Mesothelial cell of epicardium (in vitro differentiated cells): ENCODE data around the gene LRRC56. TPM values are rescaled to one million over a fixed set of nuclear protein-coding genes. Genes with fewer than 3 reads are reported as not detected.

Source experiments
- DNase-seq, 2 experiments: peaks; one replicate each; pipeline ENCODE4 v3.0.0; 2021; ENCODE audit warnings: low spot score in 2 of 2; ENCODE audit not compliant: unreplicated experiment in 2 of 2
- H3K27ac Mint-ChIP-seq: 2 replicates; pipeline ENCODE4 v1.8.0; 2021; ENCODE audit warnings: mixed read lengths
- H3K27me3 Mint-ChIP-seq: 2 replicates; pipeline ENCODE4 v1.8.0; 2021; ENCODE audit warnings: low read depth, mixed read lengths
- H3K36me3 Mint-ChIP-seq: 2 replicates; pipeline ENCODE4 v1.8.0; 2021; ENCODE audit warnings: mixed read lengths
- H3K4me1 Mint-ChIP-seq: 2 replicates; pipeline ENCODE4 v1.8.0; 2021; ENCODE audit warnings: mixed read lengths
- H3K4me3 Mint-ChIP-seq: 2 replicates; pipeline ENCODE4 v1.8.0; 2021; ENCODE audit warnings: mild to moderate bottlenecking, moderate library complexity, mixed read lengths
- H3K9me3 Mint-ChIP-seq: 2 replicates; pipeline ENCODE4 v1.8.0; 2021; ENCODE audit warnings: mixed read lengths
- CTCF ChIP-seq: fragments of 200-600 bp; sonication (generic); IDR thresholded peaks from one replicate; pipeline ENCODE4 v1.5.0; 2021; ENCODE audit warnings: antibody characterized with exemption; ENCODE audit not compliant: unreplicated experiment
- total RNA-seq: library from RNA; stranded (reverse); gene quantifications from 3 replicates; pipeline ENCODE4 v1.2.1, GENCODE V29; 2021

LRRC56 gene
- total RNA-seq, 1 donor from 2014 or later, result 3.0 TPM

- DNase-seq, result no peak
- TF ChIP-seq CTCF, result no peak
- peaks cover 22% of the 10 kb centered on the region for H3K4me1 Mint-ChIP-seq
- H3K27me3 Mint-ChIP-seq, result no peaks in the 10 kb centered on the region
- H3K27ac Mint-ChIP-seq, result no peak overlapping the region
- H3K36me3 Mint-ChIP-seq, result peaks cover 6% of the 10 kb centered on the region
- no peaks in the 10 kb centered on the region for H3K9me3 Mint-ChIP-seq
- no peak overlapping the region for H3K4me3 Mint-ChIP-seq
Observed at GRCh38 chr11:503179-503981, 33.9 kb upstream of the LRRC56 start.

- peak overlapping the region; percentile 44 for H3K4me3 Mint-ChIP-seq
- DNase-seq, result no peak
- peaks cover 22% of the 10 kb centered on the region for H3K4me1 Mint-ChIP-seq
- no peak for TF ChIP-seq CTCF
- no peaks in the 10 kb centered on the region for H3K9me3 Mint-ChIP-seq
- H3K27me3 Mint-ChIP-seq, result no peaks in the 10 kb centered on the region
- peak overlapping the region; percentile 100 for H3K27ac Mint-ChIP-seq
- H3K36me3 Mint-ChIP-seq, result peaks cover 5% of the 10 kb centered on the region
Observed at GRCh38 chr11:504053-504993, 33.0 kb upstream of the LRRC56 start.

- Mint-ChIP-seq H3K27ac (peak overlapping the region; percentile 100), H3K27me3 (no peaks in the 10 kb centered on the region), H3K36me3 (peaks cover 7% of the 10 kb centered on the region), H3K9me3 (no peaks in the 10 kb centered on the region), H3K4me1 (peaks cover 22% of the 10 kb centered on the region), H3K4me3 (peak overlapping the region; percentile 96)
- DNase-seq, result no peak
- no peak for TF ChIP-seq CTCF
Observed at GRCh38 chr11:504994-505344, 32.4 kb upstream of the LRRC56 start.

- H3K27me3 Mint-ChIP-seq, result no peaks in the 10 kb centered on the region
- peaks cover 22% of the 10 kb centered on the region for H3K4me1 Mint-ChIP-seq
- peak overlapping the region; percentile 100 for H3K27ac Mint-ChIP-seq
- TF ChIP-seq CTCF, result peak; percentile 12
- H3K36me3 Mint-ChIP-seq, result peaks cover 8% of the 10 kb centered on the region
- peak; percentile 97 to 99 for DNase-seq
- peak overlapping the region; percentile 96 for H3K4me3 Mint-ChIP-seq
- H3K9me3 Mint-ChIP-seq, result no peaks in the 10 kb centered on the region
Observed at GRCh38 chr11:506238-506994, 30.9 kb upstream of the LRRC56 start.

- peaks cover 11% of the 10 kb centered on the region for H3K36me3 Mint-ChIP-seq
- no peaks in the 10 kb centered on the region for H3K9me3 Mint-ChIP-seq
- H3K4me3 Mint-ChIP-seq, result peak within 1 kb of the TSS; percentile 96
- H3K4me1 Mint-ChIP-seq, result peaks cover 22% of the 10 kb centered on the region
- TF ChIP-seq CTCF, result no peak
- H3K27ac Mint-ChIP-seq, result peak within 1 kb of the TSS; percentile 100
- H3K27me3 Mint-ChIP-seq, result no peaks in the 10 kb centered on the region
- peak; percentile 100 for DNase-seq
Observed at GRCh38 chr11:506995-507726, 30.2 kb upstream of the LRRC56 start, which contains the start of gene RNH1. RNH1 (minus strand) TSS chr11:507242; CDS start chr11:502162, 5,080 bp downstream.
